Mesendoderm (in vitro differentiated cells): ENCODE data around the gene PRKN.

Source experiments
- DNase-seq: peaks from one replicate; pipeline ENCODE4 v3.0.0; 2013
- H2AK5ac ChIP-seq: 2 replicates; pipeline ENCODE4 v1.6.1; 2013; ENCODE audit warnings: low read length, inconsistent platforms
- H2BK120ac ChIP-seq: 2 replicates; pipeline ENCODE4 v1.6.1; 2013; ENCODE audit warnings: low read depth, mild to moderate bottlenecking, low read length, moderate library complexity, mixed read lengths
- H2BK15ac ChIP-seq: replicated peaks from 2 replicates; pipeline ENCODE4 v1.6.1; 2013; ENCODE audit warnings: low read depth, mild to moderate bottlenecking, moderate library complexity
- H2BK5ac ChIP-seq: 2 replicates; pipeline ENCODE4 v1.6.1; 2013; ENCODE audit warnings: low read length, inconsistent platforms
- H3K18ac ChIP-seq: 2 replicates; pipeline ENCODE4 v1.6.1; 2013; ENCODE audit warnings: mild to moderate bottlenecking, low read length, mixed read lengths
- H3K23ac ChIP-seq: one replicate; pipeline ENCODE4 v1.6.1; 2013; ENCODE audit warnings: low read length
- H3K27ac ChIP-seq: 2 replicates; pipeline ENCODE4 v1.5.1; 2013; ENCODE audit warnings: low read depth, mild to moderate bottlenecking, inconsistent platforms, low read length, moderate library complexity
- H3K27me3 ChIP-seq: 2 replicates; pipeline ENCODE4 v1.6.1; 2013; ENCODE audit warnings: low read length, control low read depth, mild to moderate bottlenecking, inconsistent platforms; ENCODE audit not compliant: insufficient read depth, poor library complexity
- H3K36me3 ChIP-seq: 2 replicates; pipeline ENCODE4 v1.6.1; 2013; ENCODE audit warnings: low read length, inconsistent platforms; ENCODE audit not compliant: control insufficient read depth, insufficient read depth
- H3K4ac ChIP-seq: one replicate; pipeline ENCODE4 v1.6.1; 2013; ENCODE audit warnings: low read depth, mild to moderate bottlenecking, low read length, moderate library complexity
- H3K4me1 ChIP-seq: 2 replicates; pipeline ENCODE4 v1.6.1; 2013; ENCODE audit warnings: low read depth, low read length, inconsistent platforms; ENCODE audit not compliant: control insufficient read depth
- H3K4me2 ChIP-seq: 2 replicates; pipeline ENCODE4 v1.6.1; 2013; ENCODE audit warnings: low read length
- H3K4me3 ChIP-seq: 2 replicates; pipeline ENCODE4 v1.5.1; 2013; ENCODE audit warnings: mild to moderate bottlenecking, low read length
- H3K56ac ChIP-seq: one replicate; pipeline ENCODE4 v1.6.1; 2013; ENCODE audit warnings: low read length
- H3K79me1 ChIP-seq: 2 replicates; pipeline ENCODE4 v1.6.1; 2013; ENCODE audit warnings: low read length, inconsistent platforms
- H3K79me2 ChIP-seq: 2 replicates; pipeline ENCODE4 v1.6.1; 2013; ENCODE audit warnings: mild to moderate bottlenecking, low read length; ENCODE audit not compliant: control insufficient read depth, insufficient read depth
- H3K9ac ChIP-seq: 2 replicates; pipeline ENCODE4 v1.6.1; 2013; ENCODE audit warnings: low read length, inconsistent platforms
- H4K5ac ChIP-seq: one replicate; pipeline ENCODE4 v1.6.1; 2013; ENCODE audit warnings: low read length
- H4K8ac ChIP-seq: one replicate; pipeline ENCODE4 v1.6.1; 2013; ENCODE audit warnings: low read depth, mild to moderate bottlenecking, control low read depth, low read length, moderate library complexity
- WGBS: extraction: QIAGEN DNeasy Blood & Tissue Kit; methylation state at CpG from one replicate; pipeline ENCODE4 v1.1.7; 2013; ENCODE audit warnings: low lambda C conversion rate, missing lambda C conversion rate; ENCODE audit not compliant: insufficient coverage; ENCODE audit errors: extremely low coverage; 5-methylcytosine and 5-hydroxymethylcytosine counted together

PRKN gene

DNA sequence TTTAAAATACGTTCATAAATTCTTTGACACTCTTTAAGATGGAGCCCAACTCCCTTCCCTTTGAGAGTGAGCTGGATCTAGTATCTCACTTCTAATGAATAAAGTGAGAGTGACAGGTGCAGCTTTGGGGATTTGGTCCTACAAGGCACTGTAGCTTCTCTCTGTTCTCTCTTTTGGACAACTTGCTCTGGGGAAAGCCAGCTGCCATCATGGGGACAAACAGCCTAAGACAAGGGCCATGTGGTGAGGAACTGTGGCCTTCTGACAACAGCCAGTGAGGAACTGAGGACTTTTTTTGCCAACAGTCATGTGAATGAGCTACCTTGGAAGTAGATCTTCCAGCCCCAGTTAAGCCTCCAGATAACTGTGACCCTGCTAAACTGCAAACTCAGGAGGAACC is 1180.9 kb downstream of the PRKN start:
- H2AK5ac ChIP-seq: no peak overlapping the region
- H3K4ac ChIP-seq: no peak overlapping the region
- H3K4me2 ChIP-seq: no peak overlapping the region
- DNase-seq: no peak
- H3K79me1 ChIP-seq: no peaks in the 10 kb centered on the region
- H3K4me3 ChIP-seq: no peak overlapping the region
- H3K9ac ChIP-seq: no peak overlapping the region
- no peaks in the 10 kb centered on the region for H3K4me1 ChIP-seq
- no peak overlapping the region for H3K56ac ChIP-seq
- no peak overlapping the region for H2BK5ac ChIP-seq
- H3K23ac ChIP-seq: no peak overlapping the region
- H3K27me3 ChIP-seq: no peaks in the 10 kb centered on the region
- no peak overlapping the region for H3K27ac ChIP-seq
- H2BK120ac ChIP-seq: no peak overlapping the region
- no peak overlapping the region for H4K5ac ChIP-seq
- no peaks in the 10 kb centered on the region for H3K79me2 ChIP-seq
- H2BK15ac ChIP-seq: no peak overlapping the region
- no peak overlapping the region for H3K18ac ChIP-seq
- WGBS: no CpG with 5 or more reads among the region's 1 CpG
- no peak overlapping the region for H4K8ac ChIP-seq
- no peaks in the 10 kb centered on the region for H3K36me3 ChIP-seq

GRCh38 chr6:161545741-161546140 is 1181.8 kb downstream of the PRKN start:
- Histone ChIP-seq H3K56ac (no peak overlapping the region), H3K27me3 (no peaks in the 10 kb centered on the region)

GRCh38 chr6:161544801-161545480 is 1182.6 kb downstream of the PRKN start:
- H3K4me1 ChIP-seq: no peaks in the 10 kb centered on the region
- H2BK120ac ChIP-seq: no peak overlapping the region
- H2BK15ac ChIP-seq: no peak overlapping the region
- H3K27me3 ChIP-seq: no peaks in the 10 kb centered on the region
- H3K18ac ChIP-seq: no peak overlapping the region
- H3K9ac ChIP-seq: no peak overlapping the region
- no peaks in the 10 kb centered on the region for H3K79me1 ChIP-seq
- DNase-seq: no peak
- no peak overlapping the region for H4K5ac ChIP-seq
- no peak overlapping the region for H3K4ac ChIP-seq
- H3K56ac ChIP-seq: no peak overlapping the region
- no CpG with 5 or more reads among the region's 10 CpGs for WGBS
- H2AK5ac ChIP-seq: no peak overlapping the region
- H3K23ac ChIP-seq: no peak overlapping the region
- no peak overlapping the region for H3K4me3 ChIP-seq
- no peaks in the 10 kb centered on the region for H3K36me3 ChIP-seq
- H3K27ac ChIP-seq: no peak overlapping the region
- H3K4me2 ChIP-seq: no peak overlapping the region
- H3K79me2 ChIP-seq: no peaks in the 10 kb centered on the region
- no peak overlapping the region for H4K8ac ChIP-seq
- no peak overlapping the region for H2BK5ac ChIP-seq

More at GRCh38 chr6:161545741-161546140, 1181.8 kb downstream of the PRKN start:
- H3K36me3 ChIP-seq: no peaks in the 10 kb centered on the region
- no peak overlapping the region for H3K23ac ChIP-seq
- no peak for DNase-seq
- WGBS: no CpG with 5 or more reads among the region's 2 CpGs
- H3K18ac ChIP-seq: no peak overlapping the region
- H3K4me2 ChIP-seq: no peak overlapping the region
- no peak overlapping the region for H3K9ac ChIP-seq
- no peak overlapping the region for H3K4me3 ChIP-seq
- no peak overlapping the region for H3K4ac ChIP-seq
- no peak overlapping the region for H2BK120ac ChIP-seq
- H2BK15ac ChIP-seq: no peak overlapping the region
- no peak overlapping the region for H4K5ac ChIP-seq
- H3K79me1 ChIP-seq: no peaks in the 10 kb centered on the region
- no peak overlapping the region for H3K27ac ChIP-seq
- no peaks in the 10 kb centered on the region for H3K79me2 ChIP-seq
- no peak overlapping the region for H4K8ac ChIP-seq
- H2BK5ac ChIP-seq: no peak overlapping the region
- no peak overlapping the region for H2AK5ac ChIP-seq
- H3K4me1 ChIP-seq: no peaks in the 10 kb centered on the region

DNA sequence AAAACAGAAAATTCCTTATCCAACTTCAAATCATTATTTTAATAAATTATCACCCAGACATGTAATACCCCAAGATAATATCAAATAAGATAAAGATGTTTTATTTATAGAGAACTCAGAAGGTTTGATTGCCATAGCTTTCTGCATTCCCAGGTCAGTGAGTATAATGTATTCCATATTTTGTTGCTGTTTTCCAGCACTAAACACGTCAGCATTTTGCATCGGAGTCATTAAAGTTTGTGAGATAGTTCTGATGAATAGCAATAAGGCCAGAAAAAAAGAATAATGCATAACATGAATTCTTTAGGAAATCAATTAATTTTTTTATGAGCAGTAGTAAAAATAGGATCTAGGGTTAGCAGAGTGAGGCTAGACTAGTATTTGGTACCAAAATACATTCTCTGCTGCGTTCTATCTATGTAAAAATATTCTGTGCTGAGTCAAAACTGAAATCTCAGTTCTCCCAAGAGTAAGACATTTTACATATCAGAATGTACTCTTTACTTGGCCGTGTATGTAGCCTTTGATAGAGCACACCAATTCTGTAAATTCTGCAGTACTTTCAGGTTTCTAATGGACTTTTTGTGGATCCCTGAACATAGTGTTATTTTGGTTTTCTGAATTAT is 1183.8 kb downstream of the PRKN start:
- WGBS: no CpG with 5 or more reads among the region's 4 CpGs
- Histone ChIP-seq H3K4ac (no peak overlapping the region), H3K4me3 (no peak overlapping the region), H3K79me1 (no peaks in the 10 kb centered on the region), H2AK5ac (no peak overlapping the region), H3K27me3 (no peaks in the 10 kb centered on the region), H2BK120ac (no peak overlapping the region), H4K5ac (no peak overlapping the region), H3K18ac (no peak overlapping the region), H2BK5ac (no peak overlapping the region), H2BK15ac (no peak overlapping the region), H3K36me3 (no peaks in the 10 kb centered on the region), H3K4me1 (no peaks in the 10 kb centered on the region), H3K27ac (no peak overlapping the region), H3K9ac (no peak overlapping the region), H3K79me2 (no peaks in the 10 kb centered on the region), H3K56ac (no peak overlapping the region), H3K4me2 (no peak overlapping the region), H3K23ac (no peak overlapping the region), H4K8ac (no peak overlapping the region)
- no peak for DNase-seq

DNA sequence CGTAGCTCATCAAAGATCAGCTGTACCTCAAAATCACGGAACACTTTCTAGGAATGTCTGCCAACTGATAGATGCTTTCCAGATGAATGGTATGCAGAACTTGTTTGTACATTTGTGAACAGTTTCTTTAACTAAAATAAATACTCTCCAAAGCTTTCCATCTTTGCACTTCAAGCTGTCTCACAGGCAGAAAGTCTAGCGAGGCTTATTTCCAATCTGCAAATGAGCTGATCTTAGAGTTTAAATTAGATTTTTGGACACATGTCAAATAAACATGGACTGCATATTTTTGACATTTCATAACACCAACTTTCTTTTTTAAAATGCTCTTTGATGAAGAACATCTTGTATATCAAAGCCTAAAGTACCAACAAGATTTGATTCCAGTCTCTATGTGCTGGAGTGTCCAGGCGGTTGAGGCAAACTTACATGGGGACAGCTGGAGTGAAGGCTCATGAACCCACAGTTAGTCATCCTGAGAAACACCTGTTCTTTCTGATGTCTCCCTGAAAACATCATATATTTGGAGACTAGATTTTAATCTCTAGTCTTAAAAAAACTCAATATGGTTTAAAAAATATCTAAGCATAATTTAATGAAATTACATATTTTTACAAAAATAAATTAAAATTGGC is 1185.1 kb downstream of the PRKN start:
- no CpG with 5 or more reads among the region's 4 CpGs for WGBS
- H3K18ac ChIP-seq: no peak overlapping the region
- H2BK15ac ChIP-seq: no peak overlapping the region
- no peak overlapping the region for H3K27ac ChIP-seq
- no peak overlapping the region for H4K5ac ChIP-seq
- no peak for DNase-seq
- no peak overlapping the region for H3K4me3 ChIP-seq
- H3K56ac ChIP-seq: no peak overlapping the region
- H4K8ac ChIP-seq: no peak overlapping the region
- H3K79me1 ChIP-seq: no peaks in the 10 kb centered on the region
- no peaks in the 10 kb centered on the region for H3K4me1 ChIP-seq
- H2AK5ac ChIP-seq: no peak overlapping the region
- H3K4me2 ChIP-seq: no peak overlapping the region
- no peaks in the 10 kb centered on the region for H3K79me2 ChIP-seq
- no peak overlapping the region for H3K23ac ChIP-seq
- no peak overlapping the region for H3K4ac ChIP-seq
- H2BK5ac ChIP-seq: no peak overlapping the region
- no peak overlapping the region for H2BK120ac ChIP-seq
- no peaks in the 10 kb centered on the region for H3K27me3 ChIP-seq
- no peak overlapping the region for H3K9ac ChIP-seq
- H3K36me3 ChIP-seq: no peaks in the 10 kb centered on the region
